Stimulated activated CD4-positive, alpha-beta T cell treated with anti-CD3 and anti-CD28 coated beads, Interleukin-2, amount 100 ng/mL, for 24 hours (primary cell): ENCODE measurements around the gene GRIK3.

Experiments
- DNase-seq, 2 donors: peaks; one replicate each; pipeline ENCODE4 v3.0.0-alpha.2; 2020

Gene GRIK3

DNA sequence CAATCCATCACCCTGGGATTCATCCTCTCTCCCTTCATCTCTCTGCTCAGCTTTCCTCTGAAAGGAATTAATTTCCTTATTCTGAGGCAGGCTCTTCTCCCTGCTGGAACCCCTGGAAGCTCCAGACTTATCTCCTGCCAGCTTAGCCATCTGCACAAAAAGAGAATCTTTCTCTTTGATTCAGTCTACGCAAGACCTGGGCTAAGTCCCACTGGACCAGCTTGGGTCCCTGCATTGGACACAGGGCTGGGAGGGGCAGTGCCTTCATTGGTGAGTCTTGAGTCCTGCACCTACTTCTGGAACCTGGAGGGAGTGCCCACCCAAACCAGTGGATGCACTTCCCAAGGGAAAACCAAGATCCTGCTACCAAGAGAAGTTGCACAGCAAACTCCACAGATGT is 279.9 kb downstream of the GRIK3 start:
- DNase-seq = no peak

DNA sequence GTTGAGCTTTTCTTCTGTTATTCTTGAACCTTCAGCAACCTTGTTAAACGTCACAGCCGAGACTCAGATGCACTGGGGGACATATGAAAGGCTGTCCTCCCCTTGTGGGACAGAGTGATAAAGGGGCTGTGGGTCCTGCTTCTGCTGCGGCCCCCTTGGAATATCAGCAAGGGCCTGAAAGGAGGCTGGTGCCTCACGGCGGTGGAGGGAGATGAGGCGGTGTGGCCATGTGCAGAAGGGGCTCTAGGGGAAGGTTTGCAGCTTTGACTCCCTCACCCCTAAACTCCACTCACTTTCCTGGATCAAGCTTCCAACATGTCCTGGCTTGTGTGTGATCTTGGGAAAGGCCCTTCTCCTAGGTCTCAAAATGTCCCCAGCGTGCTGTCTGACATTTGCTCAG is 280.9 kb downstream of the GRIK3 start:
- no peak for DNase-seq

DNA sequence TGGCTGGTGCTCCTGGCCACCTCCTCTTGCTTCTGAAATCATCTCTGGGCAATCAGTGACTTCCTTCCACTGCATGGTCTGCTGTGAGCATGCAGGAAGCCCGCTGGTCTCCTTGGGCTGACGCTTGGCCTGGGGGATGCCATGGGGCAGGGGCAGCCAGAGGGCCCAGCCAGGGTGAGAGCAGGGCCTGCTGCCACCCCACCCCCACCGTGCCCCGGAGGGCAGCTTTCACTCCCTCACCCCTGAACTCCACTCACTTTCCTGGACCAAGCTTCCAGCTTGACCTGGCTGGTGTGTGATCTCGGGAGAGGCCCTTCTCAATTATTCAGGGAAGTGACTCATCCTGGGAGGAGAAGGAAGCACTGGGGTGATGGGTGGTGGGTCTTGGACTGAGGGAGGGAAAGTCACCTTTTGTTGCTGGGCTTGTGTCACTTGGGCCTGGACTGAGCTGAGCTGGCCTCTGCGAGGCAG is 281.4 kb downstream of the GRIK3 start:
- no peak for DNase-seq

DNA sequence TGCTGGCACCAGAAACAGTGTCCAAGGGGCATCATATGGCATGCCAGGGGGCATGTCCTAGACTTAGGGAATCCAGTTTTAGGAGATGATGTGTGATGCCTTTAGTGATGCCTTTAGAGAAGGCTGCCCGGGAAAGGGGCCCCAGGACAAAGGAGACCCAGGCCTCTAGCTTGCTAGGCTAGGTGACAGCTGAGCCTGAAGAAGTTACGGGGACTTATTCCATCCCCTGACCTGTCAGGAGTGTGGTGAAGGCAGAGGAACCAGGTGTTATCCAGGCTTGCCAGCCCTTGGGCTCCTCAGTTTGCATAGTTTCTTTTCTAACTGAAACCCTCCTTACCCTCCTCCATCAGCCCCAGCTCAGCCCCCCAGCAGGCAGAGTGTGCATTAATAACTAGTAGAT is 281.9 kb downstream of the GRIK3 start:
- no peak for DNase-seq

DNA sequence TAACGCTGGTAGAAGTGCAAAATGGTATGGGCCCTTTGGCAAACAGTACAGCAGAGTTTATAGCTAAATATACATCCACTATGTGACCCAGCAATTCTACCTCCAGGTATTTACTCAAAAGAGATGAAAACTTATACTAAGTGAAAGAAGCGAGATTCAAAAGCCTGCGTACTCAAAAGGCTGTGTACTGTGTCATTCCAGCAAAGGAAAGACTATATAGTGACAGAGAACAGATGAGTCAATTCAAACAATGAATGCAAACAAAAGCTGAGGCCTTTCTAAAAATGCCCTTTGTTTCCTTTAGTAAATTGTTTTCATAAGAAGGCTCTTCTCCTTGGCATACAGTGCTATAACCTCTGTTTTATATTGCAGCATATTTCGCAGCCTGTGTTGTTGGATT is 282.8 kb downstream of the GRIK3 start:
- DNase-seq = no peak

DNA sequence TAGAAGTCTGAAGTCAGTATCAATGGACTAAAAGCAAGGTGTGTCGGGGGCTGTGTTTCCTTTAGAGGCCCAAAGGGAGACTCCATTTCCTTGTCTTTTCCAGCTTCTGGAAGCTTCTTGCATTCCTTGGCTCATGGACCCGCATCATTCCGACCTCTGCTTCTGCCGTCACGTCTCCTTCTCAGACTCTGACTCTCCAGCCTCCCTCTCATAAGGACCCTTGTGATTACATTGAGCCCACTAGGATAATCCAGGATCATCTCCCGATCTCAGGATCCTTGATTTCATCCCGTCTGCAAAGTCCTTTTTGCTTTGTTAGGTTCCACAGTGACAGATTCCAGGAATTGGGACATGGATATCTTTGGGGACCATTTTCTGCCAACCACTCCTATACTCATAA is 285.8 kb downstream of the GRIK3 start:
- no peak for DNase-seq
